Left renal pelvis (tissue), 4 donors: ENCODE measurements around the gene BRD7. TPM values are rescaled to one million over a fixed set of nuclear protein-coding genes. Genes with fewer than 3 reads are reported as not detected.

Source experiments
- DNase-seq, 4 donors: peaks; one replicate each; pipeline ENCODE4 v3.0.0-alpha.2; 2013; ENCODE audit warnings: low read depth in 4 of 4, low spot score in 3 of 4
- polyA plus RNA-seq, 4 donors: library from polyadenylated mRNA; unstranded; fragments of 120-200 nt; gene quantifications; one replicate each; pipeline ENCODE4 v1.2.1, GENCODE V29; 2013; ENCODE audit not compliant: insufficient read length in 4 of 4

Gene BRD7
- polyA plus RNA-seq, 4 donors = 82.4 to 138 (median 117) TPM

- DNase-seq = no peak
Observed at GRCh38 chr16:50293041-50293783, 75.6 kb downstream of the BRD7 start.

- no peak for DNase-seq
Observed at GRCh38 chr16:50292566-50292948, 76.2 kb downstream of the BRD7 start.

- DNase-seq = no peak
Observed at GRCh38 chr16:50291719-50292565, 76.8 kb downstream of the BRD7 start.

- no peak for DNase-seq
Observed at GRCh38 chr16:50290856-50291255, 77.9 kb downstream of the BRD7 start.

GRCh38 chr16:50289950-50290764 is 78.6 kb downstream of the BRD7 start:
- no peak for DNase-seq

- no peak for DNase-seq
Observed at GRCh38 chr16:50288920-50289319, 79.9 kb downstream of the BRD7 start.

- DNase-seq = no peak
Observed at GRCh38 chr16:50288026-50288425, 80.8 kb downstream of the BRD7 start.

GRCh38 chr16:50286681-50287080 is 82.1 kb downstream of the BRD7 start:
- DNase-seq = no peak

GRCh38 chr16:50285406-50286003 is 83.3 kb downstream of the BRD7 start:
- DNase-seq = no peak

GRCh38 chr16:50284131-50284911 is 84.5 kb downstream of the BRD7 start:
- no peak for DNase-seq

GRCh38 chr16:50282955-50283631 is 85.7 kb downstream of the BRD7 start:
- DNase-seq = no peak

- DNase-seq = no peak
Observed at GRCh38 chr16:50282010-50282538, 86.7 kb downstream of the BRD7 start.

- no peak for DNase-seq
Observed at GRCh38 chr16:50281391-50282009, 87.3 kb downstream of the BRD7 start.

GRCh38 chr16:50280932-50281331 is 87.9 kb downstream of the BRD7 start:
- DNase-seq = no peak

GRCh38 chr16:50279504-50279865 is 89.3 kb downstream of the BRD7 start:
- no peak for DNase-seq

- no peak for DNase-seq
Observed at GRCh38 chr16:50278251-50278650, 90.5 kb downstream of the BRD7 start.

GRCh38 chr16:50276801-50277555 is 91.8 kb downstream of the BRD7 start:
- DNase-seq = no peak

GRCh38 chr16:50276326-50276640 is 92.5 kb downstream of the BRD7 start:
- no peak for DNase-seq
